ENCODE results near the gene SIPA1L3.

SIPA1L3 gene

DNA sequence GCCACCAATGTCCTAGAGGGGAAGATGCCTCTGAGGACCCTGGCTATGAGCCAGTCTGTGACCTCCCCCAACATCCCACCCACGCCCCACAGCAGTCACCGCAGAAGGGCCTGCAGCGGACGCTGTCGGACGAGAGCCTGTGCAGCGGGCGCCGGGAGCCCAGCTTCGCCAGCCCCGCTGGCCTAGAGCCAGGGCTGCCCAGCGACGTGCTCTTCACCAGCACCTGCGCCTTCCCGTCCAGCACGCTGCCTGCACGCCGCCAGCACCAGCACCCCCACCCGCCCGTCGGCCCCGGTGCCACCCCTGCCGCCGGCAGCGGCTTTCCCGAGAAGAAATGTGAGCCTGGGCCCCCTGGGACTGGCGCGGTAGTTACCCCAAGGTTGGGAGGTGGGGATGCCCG lies 286.4 kb downstream of the SIPA1L3 start:
- no peak for DNase-seq (ENCODE audit: low spot score)

GRCh38 chr19:38194061-38194701 lies 287.2 kb downstream of the SIPA1L3 start:
- no peak for DNase-seq (ENCODE audit: low spot score)

GRCh38 chr19:38195237-38195636 lies 288.2 kb downstream of the SIPA1L3 start:
- DNase-seq (ENCODE audit: low spot score) = no peak

GRCh38 chr19:38196245-38196837 lies 289.3 kb downstream of the SIPA1L3 start:
- DNase-seq (ENCODE audit: low spot score) = no peak

- DNase-seq (ENCODE audit: low spot score) = no peak
Observed at GRCh38 chr19:38196948-38197656, 290.1 kb downstream of the SIPA1L3 start.

- DNase-seq (ENCODE audit: low spot score) = no peak
Observed at GRCh38 chr19:38197937-38198704, 291.1 kb downstream of the SIPA1L3 start.

DNA sequence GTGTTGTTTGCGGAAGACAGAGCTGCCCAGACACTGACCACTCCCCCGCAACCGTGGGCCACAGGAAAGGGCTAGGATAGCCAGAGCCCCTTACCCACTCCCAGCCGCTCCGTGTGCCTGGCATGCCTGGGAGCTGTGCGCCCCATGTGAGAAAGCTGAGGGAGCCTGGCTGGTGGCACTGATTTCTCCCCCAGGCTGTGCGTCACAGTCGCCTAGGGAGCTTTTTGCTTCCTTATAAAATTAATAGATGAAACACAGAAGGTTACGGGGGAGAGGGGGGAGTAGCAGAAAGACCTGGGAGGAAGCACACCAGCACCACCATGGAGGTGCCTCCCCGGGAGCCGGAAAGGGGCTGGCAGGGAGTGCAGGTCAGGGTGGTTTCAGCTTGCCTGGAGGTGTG lies 292.3 kb downstream of the SIPA1L3 start:
- DNase-seq (ENCODE audit: low spot score) = no peak

GRCh38 chr19:38201731-38202130 lies 294.7 kb downstream of the SIPA1L3 start:
- DNase-seq (ENCODE audit: low spot score) = no peak

- no peak for DNase-seq (ENCODE audit: low spot score)
Observed at GRCh38 chr19:38202504-38202903, 295.5 kb downstream of the SIPA1L3 start.

DNA sequence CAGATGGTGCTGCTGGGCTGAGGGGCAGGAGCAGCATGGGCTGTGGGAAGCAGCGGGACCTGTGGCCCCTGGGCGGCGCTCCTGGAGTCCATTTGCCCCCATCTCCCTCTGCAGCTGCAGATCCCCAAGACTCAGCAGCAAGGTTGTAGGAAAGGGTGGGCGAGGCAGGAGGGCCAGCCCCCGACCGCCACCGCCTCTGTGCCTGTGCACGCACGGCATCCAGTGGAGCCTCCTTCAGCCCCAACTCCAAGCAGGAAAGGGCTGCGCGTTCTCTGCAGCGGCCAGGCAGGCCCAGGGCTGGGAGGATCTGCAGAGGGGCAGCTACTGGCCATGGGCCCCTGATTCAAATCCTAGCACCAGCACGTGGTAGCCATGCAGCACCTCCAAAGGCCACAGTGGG lies 296.2 kb downstream of the SIPA1L3 start:
- DNase-seq (ENCODE audit: low spot score) = no peak

GRCh38 chr19:38204096-38204495 lies 297.1 kb downstream of the SIPA1L3 start:
- DNase-seq (ENCODE audit: low spot score) = no peak

DNA sequence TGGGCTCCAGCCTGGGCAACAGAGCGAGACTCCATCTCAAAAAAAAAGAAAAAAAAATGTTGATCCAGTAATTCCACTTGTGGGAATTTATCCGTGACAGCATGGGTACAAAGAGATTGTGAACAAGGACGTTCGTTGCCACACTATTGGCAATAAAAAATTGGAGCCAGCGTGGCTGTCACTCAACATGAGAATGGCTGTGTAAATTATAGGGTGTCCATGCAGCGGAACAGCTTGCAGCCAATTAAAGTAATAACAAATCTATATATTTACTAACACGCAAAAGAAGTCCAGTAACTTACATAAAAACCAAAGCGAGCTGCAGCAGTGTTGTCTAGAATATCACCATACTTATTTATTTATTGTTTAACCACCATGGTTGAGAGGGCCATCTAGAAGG lies 297.7 kb downstream of the SIPA1L3 start:
- no peak for DNase-seq (ENCODE audit: low spot score)

- DNase-seq (ENCODE audit: low spot score) = no peak
Observed at GRCh38 chr19:38206006-38206745, 299.2 kb downstream of the SIPA1L3 start.

DNA sequence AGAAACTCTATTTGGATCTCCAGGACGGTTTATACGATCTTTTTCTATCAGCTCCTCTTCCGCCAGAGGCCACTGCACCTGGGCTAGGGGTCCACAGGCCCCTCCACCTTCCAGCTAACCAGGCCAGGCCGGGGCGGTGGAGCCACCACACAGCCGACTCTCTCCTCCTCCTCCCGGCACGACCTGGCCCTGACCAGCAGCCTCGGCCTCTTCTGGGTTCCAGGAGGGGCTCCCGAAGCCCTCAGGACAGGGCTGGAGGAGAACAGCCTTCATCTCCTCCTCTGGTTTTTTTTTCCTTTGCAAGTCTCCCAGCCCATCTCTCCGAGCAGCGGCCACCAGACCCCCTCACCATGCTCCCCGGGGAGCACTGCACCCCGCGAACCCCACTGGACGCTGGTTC lies 299.9 kb downstream of the SIPA1L3 start:
- no peak for DNase-seq (ENCODE audit: low spot score)

DNA sequence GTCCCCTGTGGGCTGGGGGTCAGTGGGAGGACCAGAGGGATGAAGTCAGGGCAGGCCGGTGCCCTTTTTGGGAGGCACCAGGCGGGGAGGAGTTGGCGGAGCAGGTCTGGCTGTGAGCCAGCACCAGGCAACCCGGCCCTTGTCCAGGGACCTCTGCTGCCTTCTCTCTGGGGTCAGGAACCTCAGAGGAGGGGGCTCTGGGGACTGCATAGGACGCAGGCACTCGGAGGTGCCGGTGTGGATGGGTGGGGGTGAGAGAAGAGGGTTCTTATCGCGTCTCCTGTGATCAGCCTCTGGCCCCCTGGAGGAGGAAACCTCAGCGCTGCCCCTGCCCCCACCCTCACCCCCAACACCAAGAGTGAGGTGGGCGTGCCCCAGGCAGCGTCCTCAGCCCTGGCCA lies 300.5 kb downstream of the SIPA1L3 start:
- DNase-seq (ENCODE audit: low spot score) = no peak

DNA sequence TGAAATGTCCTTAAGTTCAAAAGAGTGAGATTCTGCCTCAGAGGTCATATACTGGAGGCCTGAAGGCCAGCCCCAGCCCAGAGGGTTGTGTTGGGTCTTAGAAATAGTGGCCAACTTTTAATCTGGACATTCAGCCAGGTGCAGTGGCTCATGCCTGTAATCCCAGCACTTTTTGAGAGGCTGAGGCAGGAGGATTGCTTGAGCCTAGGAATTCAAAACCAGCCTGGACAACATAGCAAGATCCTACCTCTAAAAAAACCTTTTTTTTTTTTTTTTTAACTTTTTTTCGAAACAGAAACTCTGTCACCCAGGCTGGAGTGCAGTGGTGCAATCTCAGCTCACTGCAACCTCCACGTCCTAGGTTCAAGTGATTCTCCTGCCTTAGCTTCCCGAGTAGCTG lies 301.6 kb downstream of the SIPA1L3 start:
- DNase-seq (ENCODE audit: low spot score) = no peak

DNA sequence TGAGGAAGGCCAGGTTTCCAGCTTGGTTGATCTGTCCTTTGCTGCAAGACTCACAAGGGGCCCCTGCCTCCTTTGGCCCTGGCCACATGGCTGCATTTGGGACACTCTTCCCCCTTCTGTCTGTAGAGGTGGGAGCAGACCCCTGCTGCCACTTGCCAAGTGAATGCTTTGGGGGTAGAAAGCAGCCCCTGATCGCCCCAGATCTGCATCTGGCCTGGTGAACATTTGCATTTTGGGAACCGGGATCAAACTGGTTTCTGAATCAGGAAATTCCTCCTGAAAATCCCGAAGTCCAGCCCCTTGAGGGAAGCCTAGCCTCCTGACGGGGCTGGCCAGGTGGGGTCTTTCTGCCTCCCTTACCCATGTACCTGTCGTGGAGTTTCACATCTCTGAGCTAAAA lies 302.1 kb downstream of the SIPA1L3 start:
- no peak for DNase-seq (ENCODE audit: low spot score)

- DNase-seq (ENCODE audit: low spot score) = no peak
Observed at GRCh38 chr19:38209671-38210457, 302.9 kb downstream of the SIPA1L3 start.

GRCh38 chr19:38210458-38210987 lies 303.5 kb downstream of the SIPA1L3 start:
- no peak for DNase-seq (ENCODE audit: low spot score)

DNA sequence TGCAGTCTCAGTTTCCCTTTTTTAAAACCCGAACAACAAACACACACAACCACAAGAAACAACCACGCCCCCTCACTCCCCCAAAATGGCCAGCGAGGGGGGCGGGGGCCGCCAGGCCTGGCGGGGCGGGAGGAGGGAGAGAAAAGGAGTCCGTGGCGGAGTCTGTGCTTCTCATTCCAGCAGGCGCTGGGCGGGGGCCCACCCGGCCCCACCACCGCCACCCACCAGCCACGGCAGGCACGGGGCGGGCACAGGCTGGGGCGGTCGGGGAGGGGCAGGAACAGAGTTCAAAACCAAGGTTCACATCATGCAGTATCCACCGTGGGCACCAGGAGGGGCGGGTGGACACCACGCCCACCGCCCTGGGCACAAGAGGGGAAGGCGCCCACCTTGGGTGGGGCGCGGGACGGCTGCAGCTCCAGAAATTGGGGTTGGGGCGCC lies 304.2 kb downstream of the SIPA1L3 start:
- DNase-seq (ENCODE audit: low spot score) = no peak

- no peak for DNase-seq (ENCODE audit: low spot score)
Observed at GRCh38 chr19:38211766-38212165, 304.8 kb downstream of the SIPA1L3 start.

All from germinal center (tissue), 1 donor.